ENCODE measurements around the gene CDRT4.

CDRT4 gene

GRCh38 chr17:15395091-15395490, 72.3 kb downstream of the CDRT4 start:
- Histone ChIP-seq H3K4me1 (ENCODE audit: low read length) (no peaks in the 10 kb centered on the region), H3K4me2 (ENCODE audit: low read length) (no peak overlapping the region), H3K79me2 (ENCODE audit: low read length) (no peaks in the 10 kb centered on the region), H3K27me3 (ENCODE audit: low read depth, low read length) (no peaks in the 10 kb centered on the region), H3K9me3 (ENCODE audit: insufficient read depth, low read length) (no peaks in the 10 kb centered on the region), H3K27ac (ENCODE audit: low read length) (no peak overlapping the region), H2AFZ (ENCODE audit: low read depth, low read length) (no peak overlapping the region), H3K4me3 (ENCODE audit: low read length) (no peak overlapping the region), H3K36me3 (replicated peaks; ENCODE audit: low read depth, low read length) (no peaks in the 10 kb centered on the region), H4K20me1 (ENCODE audit: insufficient read depth, low read length) (no peaks in the 10 kb centered on the region), H3K9ac (ENCODE audit: low read length) (no peak overlapping the region)
- TF ChIP-seq EZH2phosphoT487 (IDR thresholded peaks at IDR 0.05; ENCODE audit: low read depth) (no peak), CTCF (IDR thresholded peaks at IDR 0.05; ENCODE audit: low read depth, low read length) (no peak)

GRCh38 chr17:15393414-15393813, 74.0 kb downstream of the CDRT4 start:
- no peak for TF ChIP-seq CTCF (IDR thresholded peaks at IDR 0.05; ENCODE audit: low read depth, low read length)
- TF ChIP-seq EZH2phosphoT487 (IDR thresholded peaks at IDR 0.05; ENCODE audit: low read depth) = no peak
- no peak overlapping the region for H3K27ac ChIP-seq (ENCODE audit: low read length)
- no peak overlapping the region for H3K4me3 ChIP-seq (ENCODE audit: low read length)
- no peaks in the 10 kb centered on the region for H3K27me3 ChIP-seq (ENCODE audit: low read depth, low read length)
- no peak overlapping the region for H2AFZ ChIP-seq (ENCODE audit: low read depth, low read length)
- H3K9me3 ChIP-seq (ENCODE audit: insufficient read depth, low read length) = no peaks in the 10 kb centered on the region
- no peaks in the 10 kb centered on the region for H4K20me1 ChIP-seq (ENCODE audit: insufficient read depth, low read length)
- H3K4me2 ChIP-seq (ENCODE audit: low read length) = no peak overlapping the region
- H3K9ac ChIP-seq (ENCODE audit: low read length) = no peak overlapping the region
- H3K4me1 ChIP-seq (ENCODE audit: low read length) = no peaks in the 10 kb centered on the region
- H3K79me2 ChIP-seq (ENCODE audit: low read length) = no peaks in the 10 kb centered on the region
- H3K36me3 ChIP-seq (replicated peaks; ENCODE audit: low read depth, low read length) = no peaks in the 10 kb centered on the region

- H3K27ac ChIP-seq (ENCODE audit: low read length) = no peak overlapping the region
- H3K4me1 ChIP-seq (ENCODE audit: low read length) = no peaks in the 10 kb centered on the region
- no peak overlapping the region for H3K4me3 ChIP-seq (ENCODE audit: low read length)
- no peak overlapping the region for H3K9ac ChIP-seq (ENCODE audit: low read length)
- H3K27me3 ChIP-seq (ENCODE audit: low read depth, low read length) = no peaks in the 10 kb centered on the region
- H3K79me2 ChIP-seq (ENCODE audit: low read length) = no peaks in the 10 kb centered on the region
- H3K4me2 ChIP-seq (ENCODE audit: low read length) = no peak overlapping the region
- TF ChIP-seq EZH2phosphoT487 (IDR thresholded peaks at IDR 0.05; ENCODE audit: low read depth) (no peak), CTCF (IDR thresholded peaks at IDR 0.05; ENCODE audit: low read depth, low read length) (no peak)
- no peaks in the 10 kb centered on the region for H3K9me3 ChIP-seq (ENCODE audit: insufficient read depth, low read length)
- H2AFZ ChIP-seq (ENCODE audit: low read depth, low read length) = no peak overlapping the region
- H3K36me3 ChIP-seq (replicated peaks; ENCODE audit: low read depth, low read length) = no peaks in the 10 kb centered on the region
- no peaks in the 10 kb centered on the region for H4K20me1 ChIP-seq (ENCODE audit: insufficient read depth, low read length)
Measured at GRCh38 chr17:15392326-15392741, 75.1 kb downstream of the CDRT4 start.

- Histone ChIP-seq H3K27me3 (ENCODE audit: low read depth, low read length) (no peaks in the 10 kb centered on the region), H3K4me1 (ENCODE audit: low read length) (no peaks in the 10 kb centered on the region)
Measured at GRCh38 chr17:15388356-15389041, 78.9 kb downstream of the CDRT4 start.

More at GRCh38 chr17:15388356-15389041, 78.9 kb downstream of the CDRT4 start:
- H4K20me1 ChIP-seq (ENCODE audit: insufficient read depth, low read length) = no peaks in the 10 kb centered on the region
- no peaks in the 10 kb centered on the region for H3K79me2 ChIP-seq (ENCODE audit: low read length)
- no peaks in the 10 kb centered on the region for H3K36me3 ChIP-seq (replicated peaks; ENCODE audit: low read depth, low read length)
- no peak overlapping the region for H3K4me2 ChIP-seq (ENCODE audit: low read length)
- no peak overlapping the region for H3K9ac ChIP-seq (ENCODE audit: low read length)
- H3K9me3 ChIP-seq (ENCODE audit: insufficient read depth, low read length) = no peaks in the 10 kb centered on the region
- TF ChIP-seq EZH2phosphoT487 (IDR thresholded peaks at IDR 0.05; ENCODE audit: low read depth) (no peak), CTCF (IDR thresholded peaks at IDR 0.05; ENCODE audit: low read depth, low read length) (no peak)
- H3K27ac ChIP-seq (ENCODE audit: low read length) = no peak overlapping the region
- H2AFZ ChIP-seq (ENCODE audit: low read depth, low read length) = no peak overlapping the region
- H3K4me3 ChIP-seq (ENCODE audit: low read length) = no peak overlapping the region
